ENCODE results near the gene LRRC53. TPM values are rescaled to one million over a fixed set of nuclear protein-coding genes. Genes with fewer than 3 reads are reported as not detected.

LRRC53 gene
- total and polyA plus RNA-seq, 2 of the 8 experiments (the other 6 are each of a cell fraction or from before 2014, with no cell fraction given), result not detected

- no peak for TF ChIP-seq USF2 (IDR thresholded peaks at IDR 0.05; ENCODE audit: low read length)
- TF ChIP-seq FOSL1 (IDR thresholded peaks at IDR 0.05; ENCODE audit: insufficient read depth, low read depth, low read length), result no peak
- TF ChIP-seq ZNF274 (IDR thresholded peaks at IDR 0.05; ENCODE audit: borderline replicate concordance, extremely low read depth, low read length), result no peak
- no peak for TF ChIP-seq NRF1 (IDR thresholded peaks at IDR 0.05; ENCODE audit: low read depth, low read length)
These were observed 32.3 kb downstream of the LRRC53 start (continued) for GRCh38 chr1:74480068-74480467.

All from H1 (cell line).